D721Med (cell line): ENCODE results near the gene COL5A2.

ENCODE experiments used
- DNase-seq: peaks from one replicate; pipeline ENCODE4 v3.0.0; 2011; ENCODE audit warnings: low spot score; ENCODE audit not compliant: insufficient read length
- FAIRE-seq: peaks from 2 replicates; lab custom pipeline; 2011; peaks lifted over from hg19 to GRCh38; lab: Jason Lieb, UNC
- TF ChIP-seq, protein P1 (sequence below): IDR thresholded peaks from 2 replicates; pipeline ENCODE4 v1.5.1; 2012; ENCODE audit warnings: mild to moderate bottlenecking, control low read depth; ENCODE audit not compliant: insufficient read depth; ENCODE audit errors: missing control alignments

The COL5A2 gene

DNA sequence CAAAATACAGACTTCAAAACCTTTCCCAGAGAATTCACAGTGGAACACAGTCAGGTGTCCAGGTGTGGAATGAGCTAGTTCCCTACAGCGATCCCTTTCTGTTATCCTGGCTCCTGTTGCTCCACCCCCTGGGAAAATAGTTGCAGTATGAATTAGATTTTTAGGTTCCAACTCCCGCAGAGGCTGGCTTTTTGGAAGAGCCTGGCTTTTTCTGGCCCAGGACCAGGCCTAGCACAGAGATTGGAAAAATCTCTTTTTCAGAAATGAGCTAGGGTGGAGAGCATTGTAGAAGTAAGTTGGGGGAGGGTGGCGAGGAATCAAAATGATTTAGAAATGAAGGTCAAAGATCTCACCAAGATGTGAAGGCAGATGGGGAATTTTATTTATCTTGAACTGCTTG lies 27.1 kb downstream of the COL5A2 start:
- FAIRE-seq = no peak
- TF ChIP-seq, protein P1, sequence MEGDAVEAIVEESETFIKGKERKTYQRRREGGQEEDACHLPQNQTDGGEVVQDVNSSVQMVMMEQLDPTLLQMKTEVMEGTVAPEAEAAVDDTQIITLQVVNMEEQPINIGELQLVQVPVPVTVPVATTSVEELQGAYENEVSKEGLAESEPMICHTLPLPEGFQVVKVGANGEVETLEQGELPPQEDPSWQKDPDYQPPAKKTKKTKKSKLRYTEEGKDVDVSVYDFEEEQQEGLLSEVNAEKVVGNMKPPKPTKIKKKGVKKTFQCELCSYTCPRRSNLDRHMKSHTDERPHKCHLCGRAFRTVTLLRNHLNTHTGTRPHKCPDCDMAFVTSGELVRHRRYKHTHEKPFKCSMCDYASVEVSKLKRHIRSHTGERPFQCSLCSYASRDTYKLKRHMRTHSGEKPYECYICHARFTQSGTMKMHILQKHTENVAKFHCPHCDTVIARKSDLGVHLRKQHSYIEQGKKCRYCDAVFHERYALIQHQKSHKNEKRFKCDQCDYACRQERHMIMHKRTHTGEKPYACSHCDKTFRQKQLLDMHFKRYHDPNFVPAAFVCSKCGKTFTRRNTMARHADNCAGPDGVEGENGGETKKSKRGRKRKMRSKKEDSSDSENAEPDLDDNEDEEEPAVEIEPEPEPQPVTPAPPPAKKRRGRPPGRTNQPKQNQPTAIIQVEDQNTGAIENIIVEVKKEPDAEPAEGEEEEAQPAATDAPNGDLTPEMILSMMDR = no peak
- DNase-seq = no peak

DNA sequence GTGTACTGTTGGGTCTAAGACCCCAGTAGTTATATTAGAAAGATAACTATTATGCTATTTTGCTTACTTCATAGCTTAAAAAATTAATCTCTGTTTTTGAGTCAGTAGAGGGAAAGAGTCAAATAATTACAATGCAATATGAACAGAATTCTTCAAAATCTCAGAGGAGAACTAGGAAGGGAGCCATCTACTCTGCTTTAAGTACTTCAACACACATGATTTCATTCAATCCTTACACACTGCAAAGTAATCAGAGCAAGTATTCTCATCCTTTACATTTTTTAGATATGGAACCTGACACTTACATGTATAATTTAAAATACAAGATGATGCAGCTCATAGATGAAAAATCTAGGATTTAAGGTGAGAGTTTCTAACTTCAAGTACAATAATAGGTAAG lies 27.7 kb downstream of the COL5A2 start:
- TF ChIP-seq, protein P1 = no peak
- no peak for FAIRE-seq
- no peak for DNase-seq

DNA sequence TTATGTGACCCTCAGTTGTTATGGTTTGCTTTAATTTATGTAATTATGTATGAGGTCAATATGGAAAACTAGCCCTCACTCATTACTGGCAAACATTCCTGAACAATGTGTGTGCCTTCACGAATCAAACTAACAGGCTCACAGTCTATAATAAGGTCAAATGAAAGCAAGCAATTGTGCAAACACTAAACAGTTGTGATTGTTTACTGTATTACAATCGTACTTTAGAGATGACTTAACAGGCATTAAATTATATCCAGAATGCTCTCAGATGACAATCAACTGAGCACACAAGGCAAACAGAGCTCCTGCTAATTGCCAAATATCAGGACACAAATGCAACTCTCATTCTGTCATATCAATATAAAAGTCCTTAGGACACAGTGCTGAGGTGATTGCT lies 29.5 kb downstream of the COL5A2 start:
- no peak for FAIRE-seq
- no peak for DNase-seq

DNA sequence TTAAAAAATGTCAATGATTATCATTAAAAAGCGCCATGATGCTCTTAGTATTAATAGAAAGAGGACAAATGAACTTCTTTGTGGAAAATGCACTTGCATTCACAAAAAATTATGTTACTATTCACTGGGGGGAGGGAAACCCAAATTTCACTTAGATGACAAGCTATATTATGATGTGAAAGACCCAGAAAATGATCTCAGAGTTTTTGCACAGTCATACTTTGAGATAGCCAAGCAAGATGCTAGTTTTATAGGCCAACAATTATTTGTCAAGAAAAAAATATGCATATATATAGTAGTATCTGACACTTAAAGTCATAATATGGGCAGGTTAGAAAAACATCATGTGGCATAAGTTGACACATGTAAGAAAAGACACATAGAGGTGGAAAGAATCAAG lies 31.6 kb downstream of the COL5A2 start:
- FAIRE-seq = no peak

More for the DNA sequence above, 29.5 kb downstream of the COL5A2 start:
- TF ChIP-seq, protein P1 = no peak

DNA sequence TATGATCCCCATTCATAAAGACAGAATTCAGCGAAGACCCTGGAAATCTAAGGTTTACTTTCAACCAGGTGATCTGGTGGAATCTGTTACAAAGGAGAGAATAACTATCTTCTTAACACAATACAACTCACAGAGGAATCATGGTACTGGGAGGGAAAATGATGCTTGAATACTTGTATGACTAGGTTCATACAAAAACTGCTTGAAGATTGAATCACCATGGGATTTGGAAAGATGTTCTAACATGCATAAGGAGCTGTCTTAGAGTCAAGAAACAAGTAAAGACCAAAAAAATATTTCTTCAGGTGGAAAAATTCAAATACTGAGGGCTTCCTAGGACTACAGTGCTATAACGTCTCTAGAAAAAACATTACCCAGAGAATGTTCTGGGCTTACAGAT lies 32.2 kb downstream of the COL5A2 start:
- FAIRE-seq = no peak
- TF ChIP-seq, protein P1 = no peak

More for the DNA sequence above, 31.6 kb downstream of the COL5A2 start:
- TF ChIP-seq, protein P1 = no peak
- no peak for DNase-seq

DNA sequence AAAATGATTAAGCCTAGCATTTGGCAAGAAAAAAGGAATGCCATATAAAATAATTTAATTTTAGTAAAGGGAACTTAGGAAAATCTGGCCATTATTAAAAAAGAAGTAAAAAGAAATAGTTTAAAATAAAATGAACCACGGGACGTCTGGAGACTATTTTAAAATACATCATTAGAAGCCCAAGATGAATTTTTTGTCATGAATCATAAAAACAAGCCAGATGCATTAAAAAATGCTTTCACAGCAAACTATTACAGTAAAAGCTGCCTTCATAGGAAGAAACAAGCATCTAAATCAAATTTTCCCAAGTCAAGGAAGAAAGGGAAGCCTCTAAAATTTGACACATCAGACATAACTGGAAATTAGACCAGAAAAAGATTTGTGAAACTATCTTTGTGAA lies 33.0 kb downstream of the COL5A2 start:
- TF ChIP-seq, protein P1 = no peak
- DNase-seq (no peak), FAIRE-seq (no peak)

More for the DNA sequence above, 32.2 kb downstream of the COL5A2 start:
- no peak for DNase-seq

DNA sequence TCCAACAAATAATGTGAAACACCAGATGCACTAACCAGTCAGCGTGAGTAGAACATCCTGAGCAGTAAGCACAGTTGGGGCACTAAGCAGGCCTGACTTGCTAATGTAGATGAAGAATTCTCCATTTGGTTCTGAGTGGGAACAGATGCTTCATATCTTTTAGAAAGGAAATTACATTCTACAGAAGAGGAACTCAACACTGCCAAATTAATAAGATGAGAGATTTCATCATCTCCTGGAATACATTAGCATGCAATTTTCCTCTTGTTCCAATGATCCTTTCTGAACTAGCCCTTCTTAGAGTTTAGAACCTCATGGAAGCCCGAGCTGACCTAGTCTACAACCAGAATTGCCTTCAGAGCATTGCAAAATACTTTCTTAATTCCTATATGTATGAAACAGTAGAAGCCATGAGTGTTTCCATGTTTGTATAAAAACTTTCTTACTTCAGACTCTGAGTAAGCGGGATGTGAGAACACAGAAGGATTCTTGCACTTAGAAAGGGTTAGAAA lies 34.8 kb downstream of the COL5A2 start:
- DNase-seq = no peak

More for the DNA sequence above, 34.8 kb downstream of the COL5A2 start:
- FAIRE-seq = no peak
- TF ChIP-seq, protein P1 = no peak
